Measurements from ENCODE around the gene CAPN15.

The CAPN15 gene

GRCh38 chr16:603933-604332 is 76.4 kb downstream of the CAPN15 start:
- TF ChIP-seq SNAI2 (CRISPR knock-in tag; IDR thresholded peaks at IDR 0.05) (no peak), POU6F1 (CRISPR knock-in tag; IDR thresholded peaks at IDR 0.05; ENCODE audit: borderline replicate concordance, low read depth) (no peak), TSHZ2 (CRISPR knock-in tag; IDR thresholded peaks at IDR 0.05) (no peak), GLIS3 (CRISPR knock-in tag; IDR thresholded peaks at IDR 0.05) (no peak), ARNTL (CRISPR knock-in tag; IDR thresholded peaks at IDR 0.05; ENCODE audit: borderline replicate concordance, low read depth) (no peak), ZNF8 (CRISPR knock-in tag; IDR thresholded peaks at IDR 0.05) (no peak), ZNF565 (CRISPR knock-in tag; conservative IDR thresholded peaks at IDR 0.05; ENCODE audit: low read depth) (no peak), RARB (CRISPR knock-in tag; IDR thresholded peaks at IDR 0.05) (no peak), CSDC2 (CRISPR knock-in tag; IDR thresholded peaks at IDR 0.05) (no peak), ZFP3 (CRISPR knock-in tag; IDR thresholded peaks at IDR 0.05) (no peak), PPARA (CRISPR knock-in tag; IDR thresholded peaks at IDR 0.05; ENCODE audit: borderline replicate concordance) (no peak), ISL1 (CRISPR knock-in tag; IDR thresholded peaks at IDR 0.05) (no peak), ZNF70 (CRISPR knock-in tag; IDR thresholded peaks at IDR 0.05) (no peak), CSRNP3 (CRISPR knock-in tag; IDR thresholded peaks at IDR 0.05) (no peak), TCF4 (CRISPR knock-in tag; IDR thresholded peaks at IDR 0.05; ENCODE audit: borderline replicate concordance) (no peak), TOX (CRISPR knock-in tag; IDR thresholded peaks at IDR 0.05; ENCODE audit: borderline replicate concordance) (no peak), ZFP30 (CRISPR knock-in tag; IDR thresholded peaks at IDR 0.05) (no peak), CREB5 (CRISPR knock-in tag; IDR thresholded peaks at IDR 0.05; ENCODE audit: low read depth) (no peak)
- no peak for ATAC-seq
